ENCODE measurements around the gene RASGEF1C.
"Not testable (repeated sequence)": the region's sequence is repeated elsewhere in the genome, so short reads cannot be mapped to it uniquely, and the experiment has no call there.

RASGEF1C gene

DNA sequence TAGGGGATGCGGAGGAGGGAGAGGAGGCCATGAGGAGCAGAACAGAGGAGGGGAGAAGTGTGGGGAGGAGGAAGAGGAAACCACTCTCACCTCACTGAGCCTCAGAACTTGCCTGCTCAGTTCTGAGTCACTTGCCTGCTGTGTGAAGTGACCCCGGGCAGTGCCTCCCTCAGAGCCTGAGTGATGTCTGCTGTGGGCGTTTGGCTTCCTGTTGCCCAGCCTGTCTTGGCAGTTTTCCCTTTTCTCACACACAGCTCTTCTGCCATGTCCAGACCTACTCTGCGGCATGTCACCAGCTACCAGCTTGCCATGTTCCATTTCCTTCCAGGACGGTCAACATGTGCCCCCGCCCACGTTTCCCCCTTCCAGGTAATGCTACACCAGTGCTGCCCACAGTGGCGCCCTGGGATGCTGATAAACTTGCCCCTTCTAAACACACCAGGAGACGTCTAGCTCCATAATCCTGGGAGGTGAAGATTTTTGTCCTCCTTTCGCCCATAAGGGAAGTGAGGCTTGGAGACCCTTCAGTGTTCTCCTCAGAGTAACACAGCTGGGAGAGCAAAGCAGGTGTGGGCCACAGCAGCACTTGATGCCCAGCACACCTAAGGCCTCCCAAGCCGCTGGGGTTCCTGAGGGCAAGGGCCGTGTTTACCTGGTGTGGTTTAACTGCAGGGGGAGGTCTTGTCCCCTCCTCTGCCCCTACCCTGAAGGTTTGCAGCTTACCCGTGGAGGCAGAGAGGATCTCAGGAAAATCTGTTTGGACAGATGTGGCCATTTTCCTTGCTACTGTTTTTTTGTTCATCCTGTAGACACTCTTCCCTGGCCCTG lies 73.7 kb downstream of the RASGEF1C start:
- DNase-seq, result no peak

DNA sequence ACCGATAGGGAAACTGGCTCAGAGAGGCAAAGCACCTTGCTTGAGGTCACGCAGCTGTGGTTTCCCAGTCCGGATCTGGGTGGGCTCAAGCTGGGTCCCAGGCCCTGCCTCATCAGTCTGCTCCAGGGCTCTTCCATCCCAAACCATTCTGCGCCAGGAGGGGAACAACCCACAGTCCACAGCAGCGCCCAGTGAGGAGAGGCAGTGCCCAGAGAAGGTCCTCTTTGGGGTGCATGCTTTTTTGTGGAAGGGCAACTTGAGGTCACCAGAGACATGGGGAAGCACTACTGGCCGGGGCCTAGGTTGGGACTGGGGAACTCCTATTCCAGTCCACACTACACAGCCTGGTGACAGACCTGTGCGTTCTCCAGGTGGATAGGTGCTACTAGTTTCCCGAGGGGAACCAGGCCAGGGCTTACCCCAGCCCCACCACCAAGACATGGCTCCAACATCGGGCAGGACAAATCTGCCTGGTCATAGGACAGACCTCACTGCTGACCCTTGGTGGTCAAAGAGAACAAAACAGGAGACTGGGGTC lies 75.0 kb downstream of the RASGEF1C start:
- DNase-seq, result no peak

DNA sequence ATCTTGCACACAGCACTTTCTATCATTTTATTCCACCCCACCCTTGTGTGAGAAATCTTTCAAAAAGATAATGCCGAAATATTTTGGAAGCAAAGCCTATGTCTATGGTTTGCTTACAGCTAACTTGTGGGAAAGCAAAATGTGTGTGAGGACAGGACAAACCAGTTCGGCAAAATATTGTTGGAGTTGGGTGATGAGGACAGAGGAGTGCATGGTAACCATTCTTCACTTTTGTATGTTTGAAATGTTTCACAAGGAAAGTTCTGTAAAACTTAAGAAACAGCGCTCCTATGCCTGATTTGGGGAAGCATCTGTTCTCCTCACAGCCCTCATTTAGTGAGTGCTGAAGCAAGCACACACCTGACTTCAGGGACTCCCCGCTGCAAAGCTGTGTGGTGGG lies 75.5 kb downstream of the RASGEF1C start:
- no peak for DNase-seq

DNA sequence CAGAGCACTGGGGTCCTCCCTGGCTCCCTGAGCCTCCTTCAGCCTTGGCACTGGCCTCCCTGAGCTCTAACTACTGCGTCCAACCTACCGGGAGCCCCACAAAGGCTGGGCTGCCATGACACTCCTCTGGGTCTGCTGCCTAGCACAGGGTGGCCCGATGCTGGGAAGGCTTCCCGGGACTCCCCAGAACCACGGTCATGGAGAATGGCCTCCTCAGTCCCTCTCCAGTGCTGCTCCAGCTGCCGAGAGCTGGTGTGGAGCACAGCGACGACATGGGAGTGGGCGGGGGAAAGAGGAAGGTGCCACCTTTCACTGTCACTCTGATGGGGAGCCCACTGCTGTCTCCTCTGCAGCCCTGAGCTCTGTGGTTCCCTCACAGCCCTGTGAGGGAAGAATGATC lies 76.0 kb downstream of the RASGEF1C start:
- DNase-seq, result no peak

DNA sequence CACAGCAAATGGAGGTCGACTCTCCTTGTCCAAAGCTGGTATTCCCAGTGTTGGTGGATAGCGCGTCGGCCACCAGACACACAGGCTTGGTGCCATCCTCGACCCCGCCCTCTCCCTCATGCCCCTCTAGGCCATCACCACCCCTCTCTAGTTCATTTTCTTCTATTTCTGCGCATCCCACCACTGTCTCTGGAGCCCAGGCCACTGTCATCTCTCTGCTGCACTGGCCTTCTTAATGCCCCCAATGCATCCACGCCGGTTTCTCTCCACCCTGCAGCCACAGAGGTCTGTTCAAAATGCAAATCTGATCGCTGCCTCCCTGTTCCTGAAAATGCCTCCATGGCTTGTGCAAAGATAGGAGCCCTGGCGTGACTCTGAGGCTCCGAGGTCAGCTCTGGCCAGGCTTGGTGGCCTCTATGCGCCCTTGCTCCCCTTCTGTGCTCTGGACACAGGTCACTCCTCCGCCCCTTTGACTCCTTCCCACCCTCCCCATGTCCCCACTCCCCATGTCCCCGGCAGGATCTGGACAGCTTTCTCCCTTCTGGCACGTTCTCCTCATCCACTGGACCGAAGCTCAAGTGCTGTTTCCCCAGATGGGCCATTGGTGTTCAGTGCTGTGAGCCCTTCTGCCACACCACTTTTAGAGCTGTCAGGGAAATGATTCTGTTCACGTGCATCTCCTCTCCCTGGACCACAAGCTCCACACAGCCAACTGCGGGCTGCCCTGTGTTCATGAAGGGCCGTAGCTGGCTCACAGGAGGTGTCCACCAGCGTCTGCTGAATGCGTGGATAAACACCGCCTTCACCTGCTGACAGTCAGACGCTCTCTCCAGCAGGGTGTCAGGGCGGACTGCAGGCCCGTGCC lies 77.9 kb downstream of the RASGEF1C start:
- DNase-seq, result no peak

DNA sequence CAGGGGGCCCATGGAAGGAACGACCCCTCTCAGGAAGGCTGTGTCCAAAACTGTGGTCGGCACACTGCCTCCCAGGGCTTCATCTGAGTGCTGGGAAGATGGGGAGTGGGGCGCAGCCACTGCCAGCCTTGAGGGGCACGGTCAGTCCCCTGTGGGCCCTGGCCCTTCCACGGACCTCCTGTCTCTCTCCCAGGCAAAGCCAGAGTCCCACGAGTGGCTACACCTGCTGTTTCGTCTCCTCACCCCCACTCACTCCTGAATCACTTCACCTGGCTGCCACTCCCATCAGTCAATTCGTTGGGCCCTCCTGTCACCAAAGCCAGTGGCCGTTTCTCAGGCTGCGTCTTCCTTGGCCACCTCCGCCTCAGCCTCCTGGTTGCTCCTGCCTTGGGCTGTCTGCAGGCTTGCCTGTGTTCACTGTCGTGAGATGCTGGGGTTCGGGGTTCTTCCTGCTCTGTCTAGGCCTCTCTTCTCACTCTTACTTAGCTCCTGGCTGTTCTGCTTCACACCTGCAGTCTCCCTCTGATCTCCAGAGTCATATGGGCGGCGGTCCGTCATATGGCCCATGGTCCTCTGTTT lies 78.6 kb downstream of the RASGEF1C start:
- no peak for DNase-seq

DNA sequence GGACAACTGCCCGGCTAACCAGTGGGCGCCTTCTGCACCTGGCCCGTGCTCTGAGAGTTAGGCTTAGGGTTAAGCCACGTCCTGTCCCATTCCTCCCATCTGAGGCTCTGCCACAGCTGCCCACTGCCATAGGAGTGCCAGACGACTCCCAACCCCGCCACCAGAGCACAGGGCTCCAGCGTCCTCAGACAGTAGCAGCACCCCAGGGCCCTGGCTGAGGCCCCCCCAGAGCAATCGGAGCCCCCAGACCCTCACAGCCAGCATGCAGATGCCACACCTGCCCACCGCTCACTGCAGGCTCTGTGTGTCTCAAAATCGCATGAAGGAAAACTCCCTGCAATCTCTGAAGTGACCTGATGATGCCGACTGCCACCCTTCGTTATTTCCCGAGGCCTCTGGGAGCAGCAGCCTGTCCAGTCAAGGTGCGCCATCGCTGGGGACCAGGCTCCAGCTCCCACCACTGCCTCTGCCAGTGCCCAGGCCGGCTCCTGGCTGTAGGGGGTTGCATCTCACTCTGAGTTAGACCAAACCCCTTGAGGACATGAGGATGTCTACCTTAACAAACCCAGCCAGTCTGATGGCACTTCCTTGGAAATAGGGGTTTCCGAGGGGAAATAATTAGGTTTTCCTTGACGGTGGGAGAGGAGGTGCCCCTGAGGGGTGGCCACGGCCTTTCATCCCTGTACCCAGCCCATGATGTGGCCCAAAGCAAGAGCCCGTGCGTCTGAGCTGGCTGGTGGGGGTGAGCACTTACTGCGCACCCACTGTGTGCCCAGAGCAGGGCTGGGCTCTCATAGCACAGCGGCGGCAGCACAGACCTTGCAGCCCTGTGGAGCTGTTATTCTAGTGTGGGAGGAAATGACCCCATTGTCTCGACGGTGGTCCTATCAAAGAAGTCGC lies 79.5 kb downstream of the RASGEF1C start:
- no peak for DNase-seq

DNA sequence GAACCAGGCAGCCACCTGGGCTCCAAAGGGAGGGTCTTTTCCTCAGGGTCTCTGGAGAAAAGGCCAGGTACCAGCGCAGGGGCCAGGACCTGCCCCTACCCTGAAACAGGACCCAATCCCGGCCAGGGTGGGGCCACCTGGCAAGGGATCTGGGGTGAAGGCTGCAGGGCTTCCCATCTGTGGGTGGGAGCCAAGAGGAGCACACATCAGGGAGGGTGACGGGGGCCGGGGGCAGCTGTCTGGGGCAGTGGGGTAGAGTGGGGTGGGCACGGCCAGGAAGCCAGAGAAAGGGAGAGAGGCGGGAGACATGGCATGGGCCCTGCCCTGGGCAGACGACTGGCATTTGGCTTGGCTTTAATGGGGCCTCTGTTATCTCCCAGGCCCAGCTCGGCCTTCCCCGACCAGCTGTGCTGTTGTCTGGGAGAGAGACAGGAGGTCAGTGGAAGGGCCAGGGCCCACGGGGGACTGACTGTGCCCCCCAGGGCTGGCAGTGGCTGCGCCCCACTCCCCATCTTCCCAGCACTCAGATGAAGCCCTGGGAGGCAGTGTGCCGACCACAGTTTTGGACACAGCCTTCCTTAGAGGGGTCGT lies 80.2 kb downstream of the RASGEF1C start:
- no peak for DNase-seq

DNA sequence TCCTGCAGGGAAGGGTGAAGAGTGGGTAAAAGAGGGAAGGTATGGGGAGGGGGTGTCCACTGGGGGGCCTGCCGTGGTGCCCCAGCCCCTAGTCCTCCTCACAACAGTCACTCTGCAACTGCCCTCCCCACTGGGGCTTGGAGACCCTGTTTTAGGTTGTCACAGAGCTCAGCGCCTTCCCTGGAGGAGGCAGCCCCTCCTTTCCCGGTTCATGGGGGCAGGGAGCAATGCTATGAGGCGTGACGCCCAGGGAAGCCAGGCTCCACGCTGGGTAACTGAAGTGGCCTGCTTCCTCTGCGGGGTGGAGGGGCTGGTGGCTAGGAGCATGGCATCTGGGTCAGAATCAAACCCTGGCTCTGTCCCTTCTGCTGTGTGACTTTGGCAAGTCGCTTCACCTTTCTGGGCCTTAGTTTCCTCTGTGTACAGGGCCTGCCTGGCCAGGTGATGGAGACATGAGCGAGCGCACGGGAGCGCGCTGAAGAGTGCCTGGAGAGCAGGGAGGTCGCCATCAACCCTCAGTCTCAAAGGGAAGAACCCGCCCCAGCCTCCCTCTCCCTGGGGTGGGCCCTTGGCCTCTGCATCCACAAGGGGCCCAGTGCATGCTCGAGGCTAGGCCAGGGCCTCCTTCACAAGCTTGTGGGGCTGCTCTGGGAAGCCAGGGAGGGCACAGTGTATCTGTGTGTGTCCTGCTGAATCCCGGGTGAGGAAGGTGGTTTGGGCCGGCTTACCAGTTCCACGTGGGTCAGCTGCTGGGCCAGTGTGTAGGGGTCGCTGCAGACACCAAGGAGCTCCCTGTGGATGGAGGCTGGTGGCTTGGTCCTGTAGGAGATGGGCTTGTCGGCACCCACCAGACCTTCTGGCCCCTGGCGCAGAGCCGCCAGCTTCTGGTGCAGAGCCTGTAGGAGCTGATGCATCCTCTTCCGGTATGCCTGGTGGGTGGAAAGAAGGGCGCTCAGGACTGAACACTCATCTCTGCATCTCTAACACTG lies 81.0 kb downstream of the RASGEF1C start:
- no peak for DNase-seq

DNA sequence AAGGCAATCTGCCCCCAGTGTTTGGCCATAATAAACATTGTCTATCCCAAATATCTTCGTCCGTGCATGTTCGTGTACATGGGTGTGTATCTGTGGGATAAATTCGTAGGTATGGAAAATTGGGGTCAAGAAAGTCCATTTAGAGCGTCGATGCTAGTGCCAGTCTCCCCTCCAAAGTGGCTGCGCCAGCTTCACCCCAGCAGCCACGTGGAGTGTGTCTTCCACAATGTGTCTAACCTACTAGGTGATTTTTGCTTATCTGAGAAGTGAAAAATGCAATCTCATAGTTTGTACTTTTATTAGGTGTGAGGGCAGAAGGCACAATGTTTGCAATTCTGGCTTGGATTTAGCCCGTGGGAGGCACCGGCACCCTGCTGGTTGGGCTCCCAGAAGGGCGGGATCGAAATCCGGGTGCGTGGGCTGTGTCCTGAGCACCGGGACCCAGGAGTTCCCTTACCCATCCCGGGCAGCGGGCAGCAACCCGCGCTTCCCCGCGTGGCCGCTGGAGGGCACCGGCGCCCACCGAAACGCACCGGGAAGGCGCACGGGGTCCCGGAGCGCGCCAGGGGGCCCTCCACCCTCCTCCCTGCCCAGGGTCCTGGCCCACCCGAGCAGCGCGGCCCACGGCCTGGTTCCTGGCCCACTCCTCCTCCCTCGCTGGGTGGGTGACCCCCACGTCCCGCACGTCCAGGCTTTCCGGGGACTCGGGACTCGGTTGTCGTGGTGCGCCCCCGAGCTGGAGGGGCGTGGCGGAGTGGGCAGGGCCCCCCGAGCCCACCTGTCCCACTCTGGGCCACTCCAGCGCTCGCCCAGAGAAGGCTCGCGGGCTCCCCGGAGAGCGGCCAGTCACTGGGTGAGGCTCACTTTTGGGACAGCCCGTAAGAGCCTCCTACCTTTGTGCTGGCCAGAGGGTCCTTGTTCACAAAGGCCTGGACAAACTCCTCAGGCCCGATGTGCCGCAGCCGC lies 82.0 kb downstream of the RASGEF1C start:
- no peak for DNase-seq

DNA sequence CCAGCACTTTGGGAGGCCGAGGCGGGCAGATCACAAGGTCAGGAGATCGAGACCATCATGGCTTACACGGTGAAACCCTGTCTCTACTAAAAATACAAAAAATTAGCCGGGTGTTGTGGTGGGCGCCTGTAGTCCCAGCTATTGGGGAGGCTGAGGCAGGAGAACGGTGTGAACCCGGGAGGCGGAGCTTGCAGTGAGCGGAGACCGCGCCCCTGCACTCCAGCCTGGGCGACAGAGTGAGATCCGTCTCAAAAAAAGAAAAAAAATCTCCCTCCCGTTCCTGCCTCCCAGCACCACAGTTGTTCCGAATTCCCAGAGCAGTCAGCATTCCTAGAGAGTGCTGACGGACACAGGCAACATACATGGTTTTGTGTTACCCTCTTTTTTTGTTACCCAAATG lies 82.9 kb downstream of the RASGEF1C start:
- DNase-seq, result not testable (repeated sequence)

DNA sequence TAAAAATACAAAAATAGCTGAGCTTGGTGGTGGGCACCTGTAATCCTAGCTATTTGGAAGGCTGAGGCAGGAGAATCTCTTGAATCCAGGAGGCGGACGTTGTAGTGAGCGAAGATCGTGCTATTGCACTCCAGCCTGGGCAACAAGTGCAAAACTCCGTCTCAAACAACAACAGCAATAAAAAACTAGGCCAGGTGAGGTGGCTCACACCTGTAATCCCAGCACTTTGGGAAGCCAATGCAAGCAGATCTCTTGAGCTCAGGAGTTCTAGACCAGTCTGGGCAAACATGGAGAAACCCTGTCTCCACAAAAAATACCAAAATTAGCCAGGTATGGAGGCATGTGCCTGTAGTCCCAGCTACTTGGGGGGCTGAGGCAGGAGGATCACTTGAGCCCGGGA lies 84.3 kb downstream of the RASGEF1C start:
- DNase-seq, result not testable (repeated sequence)

DNA sequence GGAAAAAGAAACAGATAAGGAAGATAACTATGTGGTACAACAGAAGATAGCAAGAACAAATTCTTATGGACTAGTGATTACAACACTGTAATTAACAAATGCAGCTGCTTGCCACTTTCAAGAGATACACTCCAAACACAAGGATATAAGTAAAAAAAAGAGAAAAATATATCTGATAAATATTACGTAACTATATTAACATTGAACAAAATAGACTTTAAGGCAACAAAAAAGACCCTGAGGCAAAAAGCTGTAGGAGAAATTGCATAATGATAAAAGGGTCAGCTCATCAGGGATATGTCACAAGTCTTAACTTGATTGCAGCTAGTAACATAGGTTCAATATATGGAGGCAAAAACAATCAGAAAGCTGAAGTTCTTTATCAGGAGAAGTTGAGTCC lies 86.1 kb downstream of the RASGEF1C start:
- DNase-seq, result no peak

DNA sequence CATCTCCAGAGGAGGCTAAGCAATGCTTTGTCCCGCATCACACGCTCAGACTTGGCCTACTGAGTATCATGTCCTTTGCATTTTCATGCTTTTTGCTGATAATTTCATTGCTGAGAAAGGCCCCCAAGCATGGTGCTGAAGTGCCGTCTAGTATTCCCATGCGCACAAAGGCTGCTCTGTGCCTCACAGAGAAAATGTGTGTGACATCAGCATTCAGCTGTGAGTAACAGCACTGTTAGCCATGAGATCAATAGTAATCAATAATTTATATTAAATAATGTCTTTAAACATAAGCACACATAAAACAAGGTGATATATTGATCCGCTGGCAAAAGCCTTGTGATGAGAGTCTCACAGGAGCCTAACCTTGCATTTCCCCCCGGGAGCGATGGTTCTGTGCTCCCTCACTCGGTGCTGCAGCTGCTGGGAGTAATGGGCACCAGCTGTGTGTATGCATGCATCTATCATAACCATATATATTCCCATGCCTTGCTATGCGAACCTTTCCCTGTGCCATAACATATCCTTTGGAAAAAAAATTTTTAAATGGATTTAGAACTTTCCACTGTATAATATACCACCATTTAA lies 87.1 kb downstream of the RASGEF1C start:
- DNase-seq, result no peak

DNA sequence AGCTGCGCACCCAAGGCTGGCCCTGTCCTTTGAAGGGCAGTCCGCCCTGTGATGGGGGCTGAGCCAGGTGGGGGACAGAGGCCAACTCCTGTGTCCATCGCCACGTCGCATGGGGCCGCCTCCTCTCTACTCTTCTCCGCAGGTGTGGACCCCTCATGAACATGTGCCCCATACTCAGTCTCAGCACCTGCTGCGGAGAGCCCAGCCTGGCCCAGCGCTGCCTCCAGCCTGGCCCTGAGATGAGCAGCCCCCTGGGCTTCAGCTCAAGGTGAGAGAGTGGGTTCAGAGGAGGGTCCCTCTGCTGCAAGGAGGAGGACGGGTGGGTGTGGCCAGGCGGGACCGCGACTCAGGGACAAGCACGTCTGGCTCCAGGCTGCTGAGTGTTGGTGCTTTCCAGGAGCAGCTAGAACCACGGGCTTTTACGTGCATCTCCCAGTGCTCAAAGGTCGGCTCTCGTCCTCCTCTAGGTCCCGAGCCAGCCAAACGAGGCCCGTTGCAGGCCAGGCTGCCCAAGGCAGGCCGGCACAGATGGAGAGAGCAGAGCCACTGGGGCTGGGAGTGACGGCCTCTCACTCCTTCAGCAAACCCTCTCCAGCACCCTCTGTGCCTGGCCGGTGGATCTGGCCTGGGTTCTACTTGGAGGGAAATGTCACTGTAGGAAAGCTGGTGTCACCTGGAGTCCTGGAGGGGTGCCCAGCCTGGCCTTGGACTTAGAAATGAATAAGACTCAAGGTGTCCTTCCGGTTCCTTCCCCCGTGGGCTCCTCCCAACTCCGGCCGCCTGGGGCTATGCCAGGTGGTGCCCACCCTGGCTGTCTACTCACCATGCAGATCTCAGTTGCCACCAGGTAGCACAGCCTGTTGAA lies 88.5 kb downstream of the RASGEF1C start:
- no peak for DNase-seq

DNA sequence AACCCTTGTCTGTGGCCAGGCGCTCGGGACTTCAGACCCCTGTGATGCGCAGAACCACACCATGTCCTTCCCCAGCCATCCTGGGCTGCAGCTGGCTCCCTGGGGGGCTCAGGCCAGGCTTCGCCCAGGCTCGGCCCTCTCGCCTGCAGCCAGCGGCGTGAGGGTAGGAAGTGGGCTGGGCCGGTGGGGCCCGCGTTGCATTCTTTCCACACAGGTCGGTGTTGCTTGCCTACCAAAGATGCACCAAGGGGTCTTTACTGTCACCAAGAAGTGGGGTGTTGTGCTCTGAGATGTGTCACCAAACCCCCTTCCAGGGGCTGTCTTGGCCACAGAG lies 89.1 kb downstream of the RASGEF1C start:
- no peak for DNase-seq

DNA sequence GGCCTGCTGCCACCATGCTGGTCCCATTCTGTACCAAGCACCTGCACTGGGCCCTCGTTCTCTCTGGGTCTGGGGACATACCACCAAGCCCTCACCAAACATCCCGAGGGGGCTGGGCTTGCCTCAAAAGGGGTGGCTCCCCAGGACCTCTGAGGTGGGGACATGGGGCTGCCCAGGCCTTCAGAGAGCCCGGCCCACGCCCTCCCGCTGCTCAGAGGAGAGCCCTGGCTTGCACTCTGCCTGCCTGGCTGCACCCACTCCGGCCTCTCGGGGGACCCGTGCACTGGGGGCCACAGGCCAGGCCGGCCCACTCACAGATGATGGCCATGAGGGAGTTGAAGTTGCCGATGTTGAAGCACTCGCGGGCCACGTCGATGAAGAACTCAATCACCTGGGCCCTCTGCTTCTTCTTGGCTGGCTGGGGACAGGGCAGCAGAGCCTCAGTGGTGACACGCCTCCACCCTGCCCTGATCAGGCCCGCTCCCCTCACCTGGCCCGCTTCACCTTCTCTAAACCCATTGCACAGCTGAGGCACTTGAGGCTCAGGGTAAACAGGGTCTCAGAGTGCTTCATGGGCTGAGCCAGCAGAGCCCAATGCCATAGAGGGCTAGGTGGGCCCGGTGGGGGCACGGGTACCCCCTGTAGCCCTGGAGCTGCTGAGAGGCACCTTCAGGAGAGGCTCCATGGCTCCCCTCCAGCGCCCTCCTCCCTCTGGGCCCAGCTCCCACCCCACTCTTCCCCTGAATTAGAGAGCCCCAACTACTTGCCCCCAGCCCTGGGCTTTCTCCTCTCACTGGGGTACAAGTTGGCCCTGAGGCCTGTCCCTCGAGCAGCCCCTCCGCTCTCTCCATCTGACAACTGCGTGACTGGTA lies 89.7 kb downstream of the RASGEF1C start:
- DNase-seq, result no peak
